B cell (primary cell): ENCODE measurements around the gene CDC42BPB. TPM values are rescaled to one million over a fixed set of nuclear protein-coding genes. Genes with fewer than 3 reads are reported as not detected.

Experiments
- ATAC-seq: fragments of 200-7000 bp; cut with Tn5 transposase; one replicate; pipeline ENCODE4 v1.10.0; 2021; ENCODE audit warnings: low read depth, mild to moderate bottlenecking, moderate number of reproducible peaks, moderate library complexity
- CTCF ChIA-PET: fragments of 350-600 bp; sonication (Branson Sonifier 250); formaldehyde crosslinking; loops from one replicate; lab custom pipeline; 2021; ENCODE audit warnings: antibody characterized with exemption, inconsistent platforms; lab: Charles Lee
- POLR2A ChIA-PET: fragments of 350-600 bp; sonication (Branson Sonifier 250); formaldehyde crosslinking; loops from one replicate; lab custom pipeline; 2021; ENCODE audit warnings: antibody characterized with exemption; lab: Charles Lee
- DNase-seq: peaks from one replicate; pipeline ENCODE4 v3.0.0; 2013
- H2AFZ ChIP-seq: 2 replicates; pipeline ENCODE4 v1.6.1; 2012; ENCODE audit warnings: mild to moderate bottlenecking, low read depth, low read length; ENCODE audit not compliant: insufficient read depth, poor library complexity, severe bottlenecking
- H3K27ac ChIP-seq, 2 donors: 1 replicate in 1 of 2; 2 replicates in 1 of 2; pipeline ENCODE4 v1.5.1; 2012 to 2013; ENCODE audit warnings: low read length in 2 of 2, mild to moderate bottlenecking in 2 of 2, moderate library complexity in 1 of 2
- H3K27me3 ChIP-seq, 4 experiments: fragments of 200-600 bp in 1 of 4; sonication (generic) in 1 of 4; replicated peaks in 1 of 4; 1 replicate in 2 of 4; 2 replicates in 2 of 4; pipeline versions ENCODE4 v1.6.1 to v1.7.0; 2013 to 2016; ENCODE audit warnings: low read length in 3 of 4, mild to moderate bottlenecking in 2 of 4, mixed read lengths in 1 of 4, moderate library complexity in 1 of 4; ENCODE audit not compliant: insufficient read depth in 4 of 4, control insufficient read depth in 3 of 4; ENCODE audit errors: control extremely low read depth in 1 of 4
- H3K36me3 ChIP-seq, 2 experiments: replicated peaks in 1 of 2; 1 replicate in 1 of 2; 2 replicates in 1 of 2; pipeline versions ENCODE4 v1.6.1 to v1.7.1; 2013; ENCODE audit warnings: low read length in 1 of 2; ENCODE audit not compliant: insufficient read depth in 2 of 2, control insufficient read depth in 1 of 2; ENCODE audit errors: control extremely low read depth in 1 of 2, extremely low read depth in 1 of 2
- H3K4me1 ChIP-seq, 2 donors: fragments of 200-600 bp in 1 of 2; sonication (generic) in 1 of 2; 1 replicate in 1 of 2; 2 replicates in 1 of 2; pipeline versions ENCODE4 v1.5.1 to v1.6.1; 2013 to 2017; ENCODE audit warnings: low read length in 2 of 2; ENCODE audit not compliant: control insufficient read depth in 2 of 2, insufficient read depth in 2 of 2
- H3K4me2 ChIP-seq: replicated peaks from 2 replicates; pipeline ENCODE3; 2012; ENCODE audit warnings: mild to moderate bottlenecking, low read depth, low read length; ENCODE audit not compliant: poor library complexity, severe bottlenecking
- H3K4me3 ChIP-seq, 5 experiments: fragments of 200-600 bp in 1 of 5; sonication (generic) in 1 of 5; 1 replicate in 3 of 5; 2 replicates in 2 of 5; pipeline versions ENCODE4 v1.5.1 to v1.7.0; 2011 to 2016; ENCODE audit warnings: low read length in 4 of 5, mild to moderate bottlenecking in 4 of 5, low read depth in 2 of 5, control low read depth in 1 of 5, moderate library complexity in 1 of 5; ENCODE audit not compliant: insufficient read depth in 1 of 5; ENCODE audit errors: control extremely low read depth in 1 of 5, extremely low read depth in 1 of 5
- H3K79me2 ChIP-seq: fragments of 200-600 bp; sonication (generic); one replicate; pipeline ENCODE4 v1.6.0; 2016; ENCODE audit warnings: low read length; ENCODE audit not compliant: control insufficient read depth, insufficient read depth
- H3K9ac ChIP-seq: fragments of 200-600 bp; sonication (generic); 2 replicates; pipeline ENCODE4 v1.6.1; 2017; ENCODE audit warnings: mild to moderate bottlenecking, low read length, moderate library complexity
- H3K9me3 ChIP-seq, 3 donors: one replicate each; pipeline versions ENCODE4 v1.6.1 to v1.7.1; 2013; ENCODE audit warnings: low read length in 2 of 3; ENCODE audit not compliant: control insufficient read depth in 2 of 3, insufficient read depth in 1 of 3; ENCODE audit errors: control extremely low read depth in 1 of 3
- H4K20me1 ChIP-seq: 2 replicates; pipeline ENCODE4 v1.6.0; 2012; ENCODE audit warnings: mild to moderate bottlenecking, low read length; ENCODE audit not compliant: insufficient read depth, control insufficient read depth, poor library complexity, severe bottlenecking
- H3K27ac Mint-ChIP-seq: one replicate; pipeline ENCODE4 v1.8.0; 2021; ENCODE audit warnings: mixed read lengths
- H3K27me3 Mint-ChIP-seq: one replicate; pipeline ENCODE4 v1.8.0; 2021; ENCODE audit warnings: mixed read lengths
- H3K4me1 Mint-ChIP-seq: one replicate; pipeline ENCODE4 v1.8.0; 2021; ENCODE audit warnings: mixed read lengths
- H3K4me3 Mint-ChIP-seq: one replicate; pipeline ENCODE4 v1.8.0; 2021; ENCODE audit warnings: mixed read lengths
- H3K9me3 Mint-ChIP-seq: one replicate; pipeline ENCODE4 v1.8.0; 2022; ENCODE audit warnings: mixed read lengths; ENCODE audit not compliant: insufficient read depth
- CTCF ChIP-seq: fragments of 200-600 bp; IDR thresholded peaks from one replicate; pipeline ENCODE4 v1.8.0; 2022; ENCODE audit warnings: antibody characterized with exemption, mild to moderate bottlenecking
- EZH2 ChIP-seq: IDR thresholded peaks from 2 replicates; pipeline ENCODE4 v1.6.1; 2012; ENCODE audit warnings: borderline replicate concordance, low read depth, mild to moderate bottlenecking, moderate library complexity, low read length; ENCODE audit not compliant: insufficient read depth, poor library complexity, severe bottlenecking
- WGBS: methylation state at CpG from one replicate; pipeline ENCODE4 v1.1.5; 2013; ENCODE audit warnings: missing lambda C conversion rate; ENCODE audit not compliant: insufficient coverage; 5-methylcytosine and 5-hydroxymethylcytosine counted together
- intact Hi-C: fragments of 100-400 bp; cut with micrococcal nuclease; formaldehyde crosslinking; loops from one replicate; pipeline ENCODE4 v1.10.0; 2022
- polyA plus RNA-seq: library from polyadenylated mRNA; depleted of rRNA; stranded (reverse); fragments of >200 nt; gene quantifications from 2 replicates; pipeline ENCODE4 v1.2.3, GENCODE V29; 2012
- total RNA-seq, 2 donors: library from RNA; stranded (reverse); fragments of 120-200 nt in 1 of 2; gene quantifications; 1 replicate in 1 of 2; 2 replicates in 1 of 2; pipeline versions ENCODE4 v1.2.3 to v1.2.4, GENCODE V29; 2013 to 2022

Gene CDC42BPB
- total and polyA plus RNA-seq, 2 donors (not counting 1 experiment from before 2014, with no cell fraction given) = 23.9 to 52.5 TPM

GRCh38 chr14:102967506-102967795, 89.9 kb downstream of the CDC42BPB start:
- no peak overlapping the region for H3K4me2 ChIP-seq
- no peak overlapping the region for H3K4me3 ChIP-seq
- Mint-ChIP-seq H3K4me3 (no peak overlapping the region), H3K9me3 (no peaks in the 10 kb centered on the region), H3K27ac (no peak overlapping the region), H3K4me1 (no peaks in the 10 kb centered on the region), H3K27me3 (no peaks in the 10 kb centered on the region)
- WGBS = 95% methylated on average over 10 of the region's 14 CpGs
- POLR2A ChIA-PET = no interaction called here
- no peaks in the 10 kb centered on the region for H3K79me2 ChIP-seq
- H3K36me3 ChIP-seq = peaks cover 0 to 52% of the 10 kb centered on the region in 2 experiments
- ATAC-seq (no peak), DNase-seq (no peak)
- no peak overlapping the region for H2AFZ ChIP-seq
- no peak overlapping the region for H3K27ac ChIP-seq
- no peak overlapping the region for H3K9ac ChIP-seq
- CTCF ChIA-PET = no interaction called here
- H3K9me3 ChIP-seq = no peaks in the 10 kb centered on the region
- H3K27me3 ChIP-seq = no peaks in the 10 kb centered on the region
- no peaks in the 10 kb centered on the region for H3K4me1 ChIP-seq
- TF ChIP-seq EZH2 = no peak
- TF ChIP-seq CTCF = no peak
- intact Hi-C loops = no loop called here
- no peaks in the 10 kb centered on the region for H4K20me1 ChIP-seq

- H3K9ac ChIP-seq = no peak overlapping the region
- no peaks in the 10 kb centered on the region for H3K27me3 ChIP-seq
- no peak overlapping the region for H3K27ac ChIP-seq
- intact Hi-C loops = no loop called here
- TF ChIP-seq CTCF (no peak), EZH2 (no peak)
- no peaks in the 10 kb centered on the region for H3K4me1 ChIP-seq
- WGBS = 96% methylated on average over 16 of the region's 21 CpGs
- H3K79me2 ChIP-seq = no peaks in the 10 kb centered on the region
- H3K36me3 ChIP-seq = peaks cover 0 to 57% of the 10 kb centered on the region in 2 experiments
- no peaks in the 10 kb centered on the region for H3K9me3 ChIP-seq
- H3K4me2 ChIP-seq = no peak overlapping the region
- Mint-ChIP-seq H3K27me3 (no peaks in the 10 kb centered on the region), H3K27ac (no peak overlapping the region), H3K4me1 (no peaks in the 10 kb centered on the region), H3K9me3 (no peaks in the 10 kb centered on the region), H3K4me3 (no peak overlapping the region)
- no peaks in the 10 kb centered on the region for H4K20me1 ChIP-seq
- no peak overlapping the region for H3K4me3 ChIP-seq
- no peak overlapping the region for H2AFZ ChIP-seq
- ChIA-PET CTCF (no interaction called here), POLR2A (no interaction called here)
- DNase-seq (no peak), ATAC-seq (no peak)
Observed at GRCh38 chr14:102966681-102967505, 90.5 kb downstream of the CDC42BPB start.
